Measurements from ENCODE around the gene PAEP.

The PAEP gene

GRCh38 chr9:135583688-135584011, 22.1 kb downstream of the PAEP start:
- Histone ChIP-seq H3K4me1 (ENCODE audit: insufficient read depth, low read length) (no peaks in the 10 kb centered on the region), H3K9me3 (ENCODE audit: insufficient read depth, low read depth, low read length) (no peaks in the 10 kb centered on the region)

GRCh38 chr9:135584371-135584770, 22.8 kb downstream of the PAEP start:
- H3K27me3 ChIP-seq (ENCODE audit: insufficient read depth, low read length): no peaks in the 10 kb centered on the region
- H3K4me1 ChIP-seq (ENCODE audit: insufficient read depth, low read length): no peaks in the 10 kb centered on the region
- H3K9ac ChIP-seq (ENCODE audit: low read depth, low read length): no peak overlapping the region
- H3K36me3 ChIP-seq (ENCODE audit: insufficient read depth, low read depth, low read length): no peaks in the 10 kb centered on the region
- no peak overlapping the region for H3K27ac ChIP-seq (ENCODE audit: low read length)
- H3K9me3 ChIP-seq (ENCODE audit: insufficient read depth, low read depth, low read length): no peaks in the 10 kb centered on the region
- no peak overlapping the region for H3K4me3 ChIP-seq (ENCODE audit: low read length)

More at GRCh38 chr9:135583688-135584011, 22.1 kb downstream of the PAEP start:
- H3K36me3 ChIP-seq (ENCODE audit: insufficient read depth, low read depth, low read length): no peaks in the 10 kb centered on the region
- no peak overlapping the region for H3K27ac ChIP-seq (ENCODE audit: low read length)
- no peak overlapping the region for H3K9ac ChIP-seq (ENCODE audit: low read depth, low read length)
- H3K27me3 ChIP-seq (ENCODE audit: insufficient read depth, low read length): no peaks in the 10 kb centered on the region
- no peak overlapping the region for H3K4me3 ChIP-seq (ENCODE audit: low read length)

GRCh38 chr9:135584934-135585333, 23.4 kb downstream of the PAEP start:
- Histone ChIP-seq H3K27me3 (ENCODE audit: insufficient read depth, low read length) (no peaks in the 10 kb centered on the region), H3K4me3 (ENCODE audit: low read length) (no peak overlapping the region), H3K4me1 (ENCODE audit: insufficient read depth, low read length) (no peaks in the 10 kb centered on the region), H3K9ac (ENCODE audit: low read depth, low read length) (no peak overlapping the region), H3K27ac (ENCODE audit: low read length) (no peak overlapping the region), H3K9me3 (ENCODE audit: insufficient read depth, low read depth, low read length) (no peaks in the 10 kb centered on the region), H3K36me3 (ENCODE audit: insufficient read depth, low read depth, low read length) (no peaks in the 10 kb centered on the region)

GRCh38 chr9:135586601-135587109, 25.1 kb downstream of the PAEP start:
- Histone ChIP-seq H3K4me1 (ENCODE audit: insufficient read depth, low read length) (no peaks in the 10 kb centered on the region), H3K9me3 (ENCODE audit: insufficient read depth, low read depth, low read length) (no peaks in the 10 kb centered on the region), H3K9ac (ENCODE audit: low read depth, low read length) (no peak overlapping the region), H3K27ac (ENCODE audit: low read length) (no peak overlapping the region), H3K36me3 (ENCODE audit: insufficient read depth, low read depth, low read length) (no peaks in the 10 kb centered on the region), H3K4me3 (ENCODE audit: low read length) (no peak overlapping the region), H3K27me3 (ENCODE audit: insufficient read depth, low read length) (no peaks in the 10 kb centered on the region)

GRCh38 chr9:135587658-135588057, 26.1 kb downstream of the PAEP start:
- H3K4me3 ChIP-seq (ENCODE audit: low read length): no peak overlapping the region
- H3K36me3 ChIP-seq (ENCODE audit: insufficient read depth, low read depth, low read length): no peaks in the 10 kb centered on the region
- H3K27ac ChIP-seq (ENCODE audit: low read length): no peak overlapping the region
- no peaks in the 10 kb centered on the region for H3K27me3 ChIP-seq (ENCODE audit: insufficient read depth, low read length)
- H3K4me1 ChIP-seq (ENCODE audit: insufficient read depth, low read length): no peaks in the 10 kb centered on the region
- H3K9ac ChIP-seq (ENCODE audit: low read depth, low read length): no peak overlapping the region
- no peaks in the 10 kb centered on the region for H3K9me3 ChIP-seq (ENCODE audit: insufficient read depth, low read depth, low read length)

GRCh38 chr9:135588371-135588770, 26.8 kb downstream of the PAEP start:
- Histone ChIP-seq H3K4me3 (ENCODE audit: low read length) (no peak overlapping the region), H3K27me3 (ENCODE audit: insufficient read depth, low read length) (no peaks in the 10 kb centered on the region), H3K9ac (ENCODE audit: low read depth, low read length) (no peak overlapping the region)

GRCh38 chr9:135588886-135589595, 27.5 kb downstream of the PAEP start:
- no peak overlapping the region for H3K4me3 ChIP-seq (ENCODE audit: low read length)
- H3K36me3 ChIP-seq (ENCODE audit: insufficient read depth, low read depth, low read length): no peaks in the 10 kb centered on the region
- H3K4me1 ChIP-seq (ENCODE audit: insufficient read depth, low read length): no peaks in the 10 kb centered on the region
- no peak overlapping the region for H3K9ac ChIP-seq (ENCODE audit: low read depth, low read length)
- no peaks in the 10 kb centered on the region for H3K27me3 ChIP-seq (ENCODE audit: insufficient read depth, low read length)
- H3K27ac ChIP-seq (ENCODE audit: low read length): no peak overlapping the region
- H3K9me3 ChIP-seq (ENCODE audit: insufficient read depth, low read depth, low read length): no peaks in the 10 kb centered on the region

More at GRCh38 chr9:135588371-135588770, 26.8 kb downstream of the PAEP start:
- H3K36me3 ChIP-seq (ENCODE audit: insufficient read depth, low read depth, low read length): no peaks in the 10 kb centered on the region
- no peak overlapping the region for H3K27ac ChIP-seq (ENCODE audit: low read length)
- H3K9me3 ChIP-seq (ENCODE audit: insufficient read depth, low read depth, low read length): no peaks in the 10 kb centered on the region
- no peaks in the 10 kb centered on the region for H3K4me1 ChIP-seq (ENCODE audit: insufficient read depth, low read length)

- Histone ChIP-seq H3K4me3 (ENCODE audit: low read length) (no peak overlapping the region), H3K27me3 (ENCODE audit: insufficient read depth, low read length) (no peaks in the 10 kb centered on the region), H3K4me1 (ENCODE audit: insufficient read depth, low read length) (no peaks in the 10 kb centered on the region), H3K9ac (ENCODE audit: low read depth, low read length) (no peak overlapping the region), H3K36me3 (ENCODE audit: insufficient read depth, low read depth, low read length) (no peaks in the 10 kb centered on the region), H3K9me3 (ENCODE audit: insufficient read depth, low read depth, low read length) (no peaks in the 10 kb centered on the region), H3K27ac (ENCODE audit: low read length) (no peak overlapping the region)
Measured at GRCh38 chr9:135589596-135590485, 28.3 kb downstream of the PAEP start.

GRCh38 chr9:135590486-135591079, 29.0 kb downstream of the PAEP start:
- no peaks in the 10 kb centered on the region for H3K4me1 ChIP-seq (ENCODE audit: insufficient read depth, low read length)
- H3K27me3 ChIP-seq (ENCODE audit: insufficient read depth, low read length): no peaks in the 10 kb centered on the region
- no peak overlapping the region for H3K9ac ChIP-seq (ENCODE audit: low read depth, low read length)
- H3K36me3 ChIP-seq (ENCODE audit: insufficient read depth, low read depth, low read length): no peaks in the 10 kb centered on the region
- H3K4me3 ChIP-seq (ENCODE audit: low read length): no peak overlapping the region
- H3K27ac ChIP-seq (ENCODE audit: low read length): no peak overlapping the region
- H3K9me3 ChIP-seq (ENCODE audit: insufficient read depth, low read depth, low read length): no peaks in the 10 kb centered on the region; the same call in 1 of the 2 replicates

GRCh38 chr9:135591506-135592330, 30.2 kb downstream of the PAEP start:
- Histone ChIP-seq H3K4me3 (ENCODE audit: low read length) (no peak overlapping the region), H3K36me3 (ENCODE audit: insufficient read depth, low read depth, low read length) (no peaks in the 10 kb centered on the region), H3K4me1 (ENCODE audit: insufficient read depth, low read length) (no peaks in the 10 kb centered on the region), H3K9me3 (ENCODE audit: insufficient read depth, low read depth, low read length) (no peaks in the 10 kb centered on the region; the same call in 1 of the 2 replicates), H3K27ac (ENCODE audit: low read length) (no peak overlapping the region), H3K9ac (ENCODE audit: low read depth, low read length) (no peak overlapping the region), H3K27me3 (ENCODE audit: insufficient read depth, low read length) (no peaks in the 10 kb centered on the region)

GRCh38 chr9:135592331-135592590, 30.7 kb downstream of the PAEP start:
- H3K9me3 ChIP-seq (ENCODE audit: insufficient read depth, low read depth, low read length): no peaks in the 10 kb centered on the region; the same call in 1 of the 2 replicates
- H3K27ac ChIP-seq (ENCODE audit: low read length): no peak overlapping the region
- no peaks in the 10 kb centered on the region for H3K27me3 ChIP-seq (ENCODE audit: insufficient read depth, low read length)
- H3K36me3 ChIP-seq (ENCODE audit: insufficient read depth, low read depth, low read length): no peaks in the 10 kb centered on the region
- H3K4me3 ChIP-seq (ENCODE audit: low read length): no peak overlapping the region
- H3K4me1 ChIP-seq (ENCODE audit: insufficient read depth, low read length): no peaks in the 10 kb centered on the region
- H3K9ac ChIP-seq (ENCODE audit: low read depth, low read length): no peak overlapping the region

All from iPS-20b (cell line).